Mesenteric fat pad (tissue), 1 donor: ENCODE measurements around the gene LMOD1. TPM values are rescaled to one million over a fixed set of nuclear protein-coding genes. Genes with fewer than 3 reads are reported as not detected.
"Not testable (repeated sequence)": the region's sequence is repeated elsewhere in the genome, so short reads cannot be mapped to it uniquely, and the experiment has no call there.

Experiments
- DNase-seq: peaks from one replicate; pipeline ENCODE4 v3.0.0-alpha.2; 2020; ENCODE audit warnings: low spot score
- microRNA-seq: library from miRNA; unstranded; fragments of <30 nt; microRNA quantifications from one replicate; pipeline ENCODE4 v1.2.0, GENCODE V29; 2020; ENCODE audit warnings: borderline number of aligned reads
- total RNA-seq: library from RNA; stranded (reverse); fragmentation: NEBNext Ultra II Directional; extraction: Animal tissue kit (Norgen Biotek cat#: 25700); gene quantifications from one replicate; pipeline ENCODE4 v1.2.1, GENCODE V29; 2021
- donor health status: DM: yes; HTN: yes; CAD: no.

LMOD1 gene
- total RNA-seq, 1 donor from 2014 or later, result 26.5 TPM

- no peak for DNase-seq
Measured at GRCh38 chr1:201876148-201876818, 70.1 kb downstream of the LMOD1 start.

GRCh38 chr1:201874672-201875071 is 71.7 kb downstream of the LMOD1 start:
- no peak for DNase-seq

GRCh38 chr1:201870397-201870796 is 76.0 kb downstream of the LMOD1 start:
- DNase-seq, result no peak

GRCh38 chr1:201861448-201861847 is 84.9 kb downstream of the LMOD1 start:
- DNase-seq, result no peak

GRCh38 chr1:201859424-201859823 is 86.9 kb downstream of the LMOD1 start:
- DNase-seq, result no peak

GRCh38 chr1:201856722-201857121 is 89.6 kb downstream of the LMOD1 start:
- not testable (repeated sequence) for DNase-seq

- DNase-seq, result no peak
Measured at GRCh38 chr1:201851949-201852348, 94.4 kb downstream of the LMOD1 start.

- no peak for DNase-seq
Measured at GRCh38 chr1:201850053-201850397, 96.3 kb downstream of the LMOD1 start.

GRCh38 chr1:201849372-201850052 is 96.8 kb downstream of the LMOD1 start:
- no peak for DNase-seq

- DNase-seq, result no peak
Measured at GRCh38 chr1:201848230-201848629, 98.1 kb downstream of the LMOD1 start.

GRCh38 chr1:201847150-201847549 is 99.2 kb downstream of the LMOD1 start:
- no peak for DNase-seq

Small RNA genes lying within 50 kb of the gene (microRNA-seq; reads per million reads assigned to microRNA genes)
- gene MIR6739, result not detected

Other genes starting within 250 kb of the LMOD1 start
- gene IPO9, start 117.4 kb downstream of the LMOD1 start, total RNA-seq, result 40.9 TPM
- 10.3 TPM for gene SHISA4, start 57.6 kb downstream of the LMOD1 start, total RNA-seq
- gene TIMM17A, start 9.0 kb upstream of the LMOD1 start, total RNA-seq, result 61.7 TPM
- 40.7 TPM for gene RNPEP, start 36.1 kb upstream of the LMOD1 start, total RNA-seq
- gene ELF3, start 64.0 kb upstream of the LMOD1 start, total RNA-seq, result 1.9 TPM
- not detected for gene GPR37L1, start 176.4 kb upstream of the LMOD1 start, total RNA-seq
- gene ARL8A, start 198.2 kb upstream of the LMOD1 start, total RNA-seq, result 106 TPM
- 3.0 TPM for gene PTPN7, start 214.1 kb upstream of the LMOD1 start, total RNA-seq
- 0.35 TPM for gene LGR6, start 247.3 kb upstream of the LMOD1 start, total RNA-seq